ENCODE data around the gene JOSD1.

JOSD1 gene

GRCh38 chr22:38720350-38720749 lies 19.6 kb upstream of the JOSD1 start:
- Histone ChIP-seq H3K4ac (ENCODE audit: low read length) (no peak overlapping the region), H3K9me3 (replicated peaks in 1 of 2; ENCODE audit: control insufficient read depth in 2 of 2, insufficient read depth in 1 of 2, low read depth in 1 of 2, low read length in 2 of 2) (peaks cover 0 to 2% of the 10 kb centered on the region in 2 donors), H4K91ac (ENCODE audit: low read depth, low read length, poor library complexity) (no peak overlapping the region), H3K9ac (ENCODE audit: low read depth, low read length, poor library complexity) (no peak overlapping the region), H2AK5ac (ENCODE audit: low read depth, low read length) (no peak overlapping the region), H2BK120ac (ENCODE audit: low read depth, low read length) (no peak overlapping the region), H3K36me3 (replicated peaks in 1 of 2; ENCODE audit: control insufficient read depth in 2 of 2, insufficient read depth in 2 of 2, low read length in 2 of 2) (peaks cover 50 to 93% of the 10 kb centered on the region in 2 donors), H3K23ac (ENCODE audit: low read depth, low read length, poor library complexity) (no peak overlapping the region), H3K4me3 (ENCODE audit: low read length in 2 of 2) (no peak overlapping the region), H3K27ac (replicated peaks; ENCODE audit: low read length) (no peak overlapping the region), H3K79me1 (ENCODE audit: low read depth, low read length) (peaks cover 9% of the 10 kb centered on the region), H3K18ac (ENCODE audit: low read length) (no peak overlapping the region), H2BK12ac (ENCODE audit: low read length) (no peak overlapping the region), H2BK5ac (ENCODE audit: low read length) (no peak overlapping the region), H3K4me1 (ENCODE audit: control insufficient read depth in 2 of 2, insufficient read depth in 1 of 2, low read depth in 1 of 2, low read length in 2 of 2) (peaks cover 0 to 3% of the 10 kb centered on the region in 2 donors), H2AFZ (ENCODE audit: low read length) (no peak overlapping the region), H4K8ac (ENCODE audit: low read depth, low read length) (no peak overlapping the region), H3K27me3 (ENCODE audit: control insufficient read depth in 3 of 3, insufficient read depth in 3 of 3, low read depth in 1 of 3, low read length in 3 of 3) (no peaks in the 10 kb centered on the region), H3K14ac (ENCODE audit: low read length) (no peak overlapping the region), H3K4me2 (ENCODE audit: insufficient read depth, low read length, poor library complexity, severe bottlenecking) (no peak overlapping the region), H2BK15ac (ENCODE audit: low read length) (no peak overlapping the region)
- no peak for DNase-seq (ENCODE audit: low spot score)
- no CpG with 5 or more reads among the region's 3 CpGs for WGBS, 2 donors (ENCODE audit: extremely low coverage in 2 of 2, insufficient read length in 2 of 2, insufficient replicate concordance in 1 of 2)

- Histone ChIP-seq H2BK15ac (ENCODE audit: low read length) (no peak overlapping the region), H3K79me1 (ENCODE audit: low read depth, low read length) (peaks cover 19% of the 10 kb centered on the region), H3K4me2 (ENCODE audit: insufficient read depth, low read length, poor library complexity, severe bottlenecking) (no peak overlapping the region), H3K36me3 (replicated peaks in 1 of 2; ENCODE audit: control insufficient read depth in 2 of 2, insufficient read depth in 2 of 2, low read length in 2 of 2) (peaks cover 42 to 91% of the 10 kb centered on the region in 2 donors), H4K8ac (ENCODE audit: low read depth, low read length) (no peak overlapping the region), H2BK5ac (ENCODE audit: low read length) (no peak overlapping the region), H3K14ac (ENCODE audit: low read length) (no peak overlapping the region), H3K4me3 (ENCODE audit: low read length in 2 of 2) (no peak overlapping the region), H2BK120ac (ENCODE audit: low read depth, low read length) (no peak overlapping the region), H3K4ac (ENCODE audit: low read length) (no peak overlapping the region), H2BK12ac (ENCODE audit: low read length) (no peak overlapping the region), H3K9ac (ENCODE audit: low read depth, low read length, poor library complexity) (no peak overlapping the region), H3K23ac (ENCODE audit: low read depth, low read length, poor library complexity) (no peak overlapping the region), H3K18ac (ENCODE audit: low read length) (no peak overlapping the region), H3K4me1 (ENCODE audit: control insufficient read depth in 2 of 2, insufficient read depth in 1 of 2, low read depth in 1 of 2, low read length in 2 of 2) (peaks cover 0 to 6% of the 10 kb centered on the region in 2 donors), H3K9me3 (replicated peaks in 1 of 2; ENCODE audit: control insufficient read depth in 2 of 2, insufficient read depth in 1 of 2, low read depth in 1 of 2, low read length in 2 of 2) (peaks cover 0 to 2% of the 10 kb centered on the region in 2 donors), H2AFZ (ENCODE audit: low read length) (no peak overlapping the region), H3K27me3 (ENCODE audit: control insufficient read depth in 3 of 3, insufficient read depth in 3 of 3, low read depth in 1 of 3, low read length in 3 of 3) (no peaks in the 10 kb centered on the region), H2AK5ac (ENCODE audit: low read depth, low read length) (no peak overlapping the region), H4K91ac (ENCODE audit: low read depth, low read length, poor library complexity) (no peak overlapping the region), H3K27ac (replicated peaks; ENCODE audit: low read length) (no peak overlapping the region)
- WGBS, 2 donors (ENCODE audit: extremely low coverage in 2 of 2, insufficient read length in 2 of 2, insufficient replicate concordance in 1 of 2): no CpG with 5 or more reads among the region's 6 CpGs
- no peak for DNase-seq (ENCODE audit: low spot score)
Measured at GRCh38 chr22:38719196-38719595, 18.5 kb upstream of the JOSD1 start.

GRCh38 chr22:38718414-38718813 lies 17.7 kb upstream of the JOSD1 start:
- no peak overlapping the region for H4K8ac ChIP-seq (ENCODE audit: low read depth, low read length)
- H2BK15ac ChIP-seq (ENCODE audit: low read length): no peak overlapping the region
- no peak overlapping the region for H3K4ac ChIP-seq (ENCODE audit: low read length)
- WGBS, 2 donors (ENCODE audit: extremely low coverage in 2 of 2, insufficient read length in 2 of 2, insufficient replicate concordance in 1 of 2): no CpG with 5 or more reads among the region's 6 CpGs
- H2AK5ac ChIP-seq (ENCODE audit: low read depth, low read length): no peak overlapping the region
- H2BK12ac ChIP-seq (ENCODE audit: low read length): no peak overlapping the region
- H3K18ac ChIP-seq (ENCODE audit: low read length): no peak overlapping the region
- H3K9me3 ChIP-seq (replicated peaks in 1 of 2; ENCODE audit: control insufficient read depth in 2 of 2, insufficient read depth in 1 of 2, low read depth in 1 of 2, low read length in 2 of 2): peaks cover 0 to 2% of the 10 kb centered on the region in 2 donors
- DNase-seq (ENCODE audit: low spot score): no peak
- H3K4me2 ChIP-seq (ENCODE audit: insufficient read depth, low read length, poor library complexity, severe bottlenecking): no peak overlapping the region
- no peaks in the 10 kb centered on the region for H3K27me3 ChIP-seq (ENCODE audit: control insufficient read depth in 3 of 3, insufficient read depth in 3 of 3, low read depth in 1 of 3, low read length in 3 of 3)
- H2AFZ ChIP-seq (ENCODE audit: low read length): no peak overlapping the region
- no peak overlapping the region for H4K91ac ChIP-seq (ENCODE audit: low read depth, low read length, poor library complexity)
- H3K23ac ChIP-seq (ENCODE audit: low read depth, low read length, poor library complexity): no peak overlapping the region
- peaks cover 36 to 84% of the 10 kb centered on the region in 2 donors for H3K36me3 ChIP-seq (replicated peaks in 1 of 2; ENCODE audit: control insufficient read depth in 2 of 2, insufficient read depth in 2 of 2, low read length in 2 of 2)
- H3K4me3 ChIP-seq (ENCODE audit: low read length in 2 of 2): no peak overlapping the region
- no peak overlapping the region for H3K27ac ChIP-seq (replicated peaks; ENCODE audit: low read length)
- H3K9ac ChIP-seq (ENCODE audit: low read depth, low read length, poor library complexity): no peak overlapping the region
- no peak overlapping the region for H3K14ac ChIP-seq (ENCODE audit: low read length)
- H2BK120ac ChIP-seq (ENCODE audit: low read depth, low read length): no peak overlapping the region
- H2BK5ac ChIP-seq (ENCODE audit: low read length): no peak overlapping the region
- peaks cover 2 to 9% of the 10 kb centered on the region in 2 donors for H3K4me1 ChIP-seq (ENCODE audit: control insufficient read depth in 2 of 2, insufficient read depth in 1 of 2, low read depth in 1 of 2, low read length in 2 of 2)
- peaks cover 19% of the 10 kb centered on the region for H3K79me1 ChIP-seq (ENCODE audit: low read depth, low read length)

- Histone ChIP-seq H3K4ac (ENCODE audit: low read length) (no peak overlapping the region), H3K14ac (ENCODE audit: low read length) (no peak overlapping the region), H2BK120ac (ENCODE audit: low read depth, low read length) (no peak overlapping the region), H3K9ac (ENCODE audit: low read depth, low read length, poor library complexity) (no peak overlapping the region), H3K4me2 (ENCODE audit: insufficient read depth, low read length, poor library complexity, severe bottlenecking) (no peak overlapping the region), H3K27ac (replicated peaks; ENCODE audit: low read length) (no peak overlapping the region), H4K8ac (ENCODE audit: low read depth, low read length) (no peak overlapping the region), H2AFZ (ENCODE audit: low read length) (no peak overlapping the region), H3K4me1 (ENCODE audit: control insufficient read depth in 2 of 2, insufficient read depth in 1 of 2, low read depth in 1 of 2, low read length in 2 of 2) (peaks cover 2 to 20% of the 10 kb centered on the region in 2 donors), H3K18ac (ENCODE audit: low read length) (no peak overlapping the region), H3K36me3 (replicated peaks in 1 of 2; ENCODE audit: control insufficient read depth in 2 of 2, insufficient read depth in 2 of 2, low read length in 2 of 2) (peaks cover 27 to 76% of the 10 kb centered on the region in 2 donors), H2AK5ac (ENCODE audit: low read depth, low read length) (no peak overlapping the region), H3K27me3 (ENCODE audit: control insufficient read depth in 3 of 3, insufficient read depth in 3 of 3, low read depth in 1 of 3, low read length in 3 of 3) (no peaks in the 10 kb centered on the region), H2BK5ac (ENCODE audit: low read length) (no peak overlapping the region), H3K9me3 (replicated peaks in 1 of 2; ENCODE audit: control insufficient read depth in 2 of 2, insufficient read depth in 1 of 2, low read depth in 1 of 2, low read length in 2 of 2) (peaks cover 0 to 2% of the 10 kb centered on the region in 2 donors), H4K91ac (ENCODE audit: low read depth, low read length, poor library complexity) (no peak overlapping the region), H2BK15ac (ENCODE audit: low read length) (no peak overlapping the region), H3K23ac (ENCODE audit: low read depth, low read length, poor library complexity) (no peak overlapping the region), H3K79me1 (ENCODE audit: low read depth, low read length) (peaks cover 21% of the 10 kb centered on the region), H3K4me3 (ENCODE audit: low read length in 2 of 2) (no peak overlapping the region), H2BK12ac (ENCODE audit: low read length) (no peak overlapping the region)
- WGBS, 2 donors (ENCODE audit: extremely low coverage in 2 of 2, insufficient read length in 2 of 2, insufficient replicate concordance in 1 of 2): no CpG with 5 or more reads among the region's 6 CpGs
- DNase-seq (ENCODE audit: low spot score): no peak
Measured at GRCh38 chr22:38717244-38717643, 16.5 kb upstream of the JOSD1 start.
